Esophagus squamous epithelium (tissue), 5 donors: ENCODE results near the gene GSC2. TPM values are rescaled to one million over a fixed set of nuclear protein-coding genes. Genes with fewer than 3 reads are reported as not detected.

Experiments
- DNase-seq: peaks from one replicate; lab custom pipeline; 2025; lab: John Stamatoyannopoulos, UW
- H3K27ac ChIP-seq, 4 donors: fragments of 200-600 bp; sonication (generic); one replicate each; pipeline ENCODE4 v1.5.1; 2016 to 2019; ENCODE audit warnings: mild to moderate bottlenecking in 1 of 4
- H3K27me3 ChIP-seq, 4 donors: fragments of 200-600 bp; sonication (generic); 1 replicate in 3 of 4; 2 replicates in 1 of 4; pipeline versions ENCODE4 v1.5.1 to v1.6.0; 2017 to 2021; ENCODE audit warnings: antibody characterized with exemption in 1 of 4
- H3K36me3 ChIP-seq, 3 donors: fragments of 200-600 bp; sonication (generic); one replicate each; pipeline ENCODE4 v1.5.1; 2016 to 2019
- H3K4me1 ChIP-seq, 3 donors: fragments of 200-600 bp; sonication (generic); one replicate each; pipeline ENCODE4 v1.5.1; 2017 to 2019
- H3K4me3 ChIP-seq, 4 donors: fragments of 200-600 bp; sonication (generic); 1 replicate in 3 of 4; 2 replicates in 1 of 4; pipeline ENCODE4 v1.5.1; 2016 to 2019; ENCODE audit warnings: mild to moderate bottlenecking in 2 of 4, moderate library complexity in 1 of 4
- H3K9me3 ChIP-seq, 3 donors: fragments of 200-600 bp; sonication (generic); one replicate each; pipeline ENCODE4 v1.5.1; 2016 to 2019
- CTCF ChIP-seq, 6 experiments: fragments of 450-650 bp in 4 of 6; fragments of 200-600 bp in 2 of 6; sonication (generic) in 2 of 6; IDR thresholded peaks; one replicate each; pipeline ENCODE4 v1.5.1; 2016 to 2019; ENCODE audit warnings: antibody characterized with exemption in 6 of 6, mild to moderate bottlenecking in 4 of 6, moderate library complexity in 4 of 6
- POLR2A ChIP-seq, 4 donors: fragments of 450-650 bp; IDR thresholded peaks; one replicate each; pipeline ENCODE4 v1.6.1; 2017; ENCODE audit warnings: antibody characterized with exemption in 4 of 4, mild to moderate bottlenecking in 4 of 4, moderate library complexity in 3 of 4
- WGBS, 2 donors: methylation state at CpG; one replicate each; pipeline ENCODE4 v1.1.5; 2018; 5-methylcytosine and 5-hydroxymethylcytosine counted together
- intact Hi-C: fragments of 100-400 bp; cut with DNase I; formaldehyde crosslinking; loops from one replicate; pipeline ENCODE4 v1.15.0; 2022
- total RNA-seq, 4 donors: library from RNA; depleted of rRNA; stranded (reverse); fragments of >200 nt; gene quantifications; one replicate each; pipeline ENCODE4 v1.1.0, GENCODE V29; 2016
- donor health status: DM: yes; HTN: yes; CAD: no.

The GSC2 gene
- total RNA-seq, 4 donors from 2014 or later: not detected

DNA sequence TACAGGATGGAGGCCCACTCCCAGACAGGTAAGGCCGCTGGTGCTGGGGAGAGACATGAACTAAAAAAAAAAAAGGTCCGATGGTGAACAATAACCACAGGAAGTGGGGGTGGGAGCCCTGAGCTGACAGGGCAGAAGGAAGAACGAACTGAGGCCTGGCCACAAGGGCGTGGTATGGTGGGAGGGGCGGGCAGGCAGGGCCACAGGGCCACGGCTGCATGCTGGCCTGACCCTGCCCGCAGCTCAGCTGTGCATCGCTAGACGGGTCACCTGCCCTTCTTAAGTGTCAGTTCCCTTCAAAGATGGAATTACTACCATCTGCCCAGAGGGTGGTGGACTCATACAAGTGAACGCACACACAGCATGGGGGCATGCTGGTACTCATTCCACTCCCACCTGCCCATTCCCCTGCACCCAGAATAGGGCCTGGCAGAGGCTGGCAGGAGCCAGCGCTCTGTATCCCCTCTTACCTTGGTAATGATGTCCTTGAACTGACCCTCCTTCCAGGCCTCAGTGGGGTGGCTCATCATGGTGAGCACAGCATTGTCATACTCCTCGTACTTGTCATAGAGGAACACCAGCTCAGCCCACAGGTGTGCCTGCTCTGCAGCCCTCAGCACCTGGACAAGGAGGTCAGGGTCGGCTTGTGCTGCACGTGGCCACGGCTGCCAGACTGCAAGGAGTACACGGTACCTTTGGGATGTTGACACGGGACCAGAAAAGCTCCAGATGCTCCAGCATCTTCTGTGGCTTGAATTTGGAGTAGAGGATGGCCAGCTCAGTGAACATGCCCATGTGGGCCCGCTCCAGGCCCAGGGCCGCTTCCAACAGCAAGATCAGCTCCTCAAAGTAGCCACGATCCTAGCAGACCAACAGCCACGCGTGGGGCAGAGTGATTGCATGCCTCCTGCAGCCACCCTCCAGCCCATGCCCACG lies 46.0 kb upstream of the GSC2 start:
- Histone ChIP-seq H3K27me3 (no peaks in the 10 kb centered on the region), H3K36me3 (peaks cover 0 to 24% (median 0%) of the 10 kb centered on the region in 3 donors), H3K27ac (no peak overlapping the region), H3K9me3 (no peaks in the 10 kb centered on the region), H3K4me1 (no peaks in the 10 kb centered on the region), H3K4me3 (no peak overlapping the region)
- no peak for DNase-seq
- TF ChIP-seq CTCF (IDR thresholded peaks at IDR 0.05): no peak
- TF ChIP-seq POLR2A (IDR thresholded peaks at IDR 0.05): no peak
- WGBS, 2 donors: 69 to 83% methylated on average over 10 to 20 of the region's 23 CpGs
- intact Hi-C loops: no loop called here

GRCh38 chr22:19194766-19195536 lies 44.9 kb upstream of the GSC2 start:
- intact Hi-C loops: no loop called here
- 84 to 95% methylated on average over 7 to 13 of the region's 16 CpGs for WGBS, 2 donors
- no peak for DNase-seq
- Histone ChIP-seq H3K9me3 (no peaks in the 10 kb centered on the region), H3K27ac (no peak overlapping the region), H3K36me3 (peaks cover 0 to 24% (median 0%) of the 10 kb centered on the region in 3 donors), H3K4me3 (no peak overlapping the region), H3K4me1 (no peaks in the 10 kb centered on the region), H3K27me3 (no peaks in the 10 kb centered on the region)
- TF ChIP-seq POLR2A (IDR thresholded peaks at IDR 0.05) (no peak), CTCF (IDR thresholded peaks at IDR 0.05) (no peak)

DNA sequence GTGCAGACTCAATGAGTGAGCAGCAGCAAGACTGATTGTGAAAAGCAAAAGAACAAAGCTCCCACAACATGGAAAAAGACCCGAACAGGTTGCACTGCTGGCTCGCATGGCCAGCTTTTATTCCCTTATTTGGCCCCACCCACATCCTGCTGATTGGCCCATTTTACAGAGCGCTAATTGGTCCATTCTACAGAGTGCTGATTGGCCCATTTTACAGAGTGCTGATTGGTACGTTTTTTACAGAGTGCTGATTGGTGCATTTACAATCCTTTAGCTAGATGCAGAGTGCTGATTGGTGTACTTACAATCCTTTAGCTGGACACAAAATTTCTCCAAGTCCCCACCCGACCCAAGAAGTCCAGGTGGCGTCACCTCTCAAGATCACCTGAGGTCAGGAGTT lies 43.8 kb upstream of the GSC2 start:
- intact Hi-C loops: no loop called here
- WGBS, 2 donors: 86 to 93% methylated on average over 2 to 5 of the region's 6 CpGs
- H3K4me3 ChIP-seq: no peak overlapping the region
- H3K36me3 ChIP-seq: peaks cover 0 to 24% (median 0%) of the 10 kb centered on the region in 3 donors
- DNase-seq: no peak
- H3K9me3 ChIP-seq: no peaks in the 10 kb centered on the region
- TF ChIP-seq POLR2A (IDR thresholded peaks at IDR 0.05): no peak
- no peak overlapping the region for H3K27ac ChIP-seq
- H3K4me1 ChIP-seq: no peaks in the 10 kb centered on the region
- H3K27me3 ChIP-seq: no peaks in the 10 kb centered on the region

- no peaks in the 10 kb centered on the region for H3K27me3 ChIP-seq
- no peaks in the 10 kb centered on the region for H3K4me1 ChIP-seq
- H3K4me3 ChIP-seq: no peak overlapping the region
- WGBS, 2 donors: 54 to 73% methylated on average over 2 to 5 of the region's 6 CpGs
- H3K9me3 ChIP-seq: no peaks in the 10 kb centered on the region
- H3K36me3 ChIP-seq: peaks cover 0 to 9% (median 0%) of the 10 kb centered on the region in 3 donors
- no peak overlapping the region for H3K27ac ChIP-seq
- intact Hi-C loops: no loop called here
- TF ChIP-seq CTCF (IDR thresholded peaks at IDR 0.05) (no peak), POLR2A (IDR thresholded peaks at IDR 0.05) (no peak)
- DNase-seq: no peak
Observed at GRCh38 chr22:19187716-19188563, 37.8 kb upstream of the GSC2 start.
